ENCODE data around the gene DIPK1A.
"Not testable (repeated sequence)": the region's sequence is repeated elsewhere in the genome, so short reads cannot be mapped to it uniquely, and the experiment has no call there.

Gene DIPK1A

DNA sequence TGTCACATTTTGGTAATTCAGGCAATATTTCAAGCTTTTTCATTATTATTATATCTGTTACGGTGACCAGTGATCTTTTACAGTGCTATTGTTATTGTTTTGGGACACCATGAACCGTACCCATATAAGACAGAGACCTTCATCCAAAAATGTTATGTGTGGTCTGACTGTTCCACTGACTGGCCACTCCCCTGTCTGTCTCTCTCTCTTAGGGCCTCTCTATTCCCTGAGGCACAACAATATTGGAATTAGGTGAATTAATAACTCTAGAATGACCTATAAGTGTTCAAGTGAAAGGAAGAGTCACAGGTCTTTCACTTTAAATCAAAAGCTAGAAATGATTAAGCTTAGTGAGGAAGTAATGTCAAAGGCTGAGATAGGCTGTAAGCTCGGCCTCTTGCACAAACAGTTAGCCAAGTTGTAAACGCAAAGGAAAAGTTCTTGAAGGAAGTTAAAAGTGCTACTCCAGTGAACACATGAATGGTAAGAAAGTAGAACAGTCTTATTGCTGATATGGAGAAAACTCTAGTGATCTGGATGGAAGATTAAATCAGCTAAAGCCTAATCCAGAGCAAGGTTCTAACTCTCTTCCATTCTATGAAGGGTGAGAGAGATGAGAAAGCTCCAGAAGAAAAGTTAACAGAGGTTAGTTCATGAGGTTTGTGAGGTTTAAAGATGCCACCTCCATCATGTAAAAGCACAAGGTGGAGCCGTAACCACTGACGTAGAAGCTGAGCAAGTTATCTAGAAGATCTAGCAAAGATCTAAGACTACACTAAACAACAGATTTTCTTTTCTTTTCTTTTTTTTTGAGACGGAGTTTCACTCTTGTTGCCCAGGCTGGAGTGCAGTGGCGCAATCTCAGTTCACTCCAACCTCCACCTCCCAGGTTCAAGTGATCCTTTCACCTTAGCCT lies 19.7 kb upstream of the DIPK1A start:
- DNase-seq (ENCODE audit: low spot score), result no peak

DNA sequence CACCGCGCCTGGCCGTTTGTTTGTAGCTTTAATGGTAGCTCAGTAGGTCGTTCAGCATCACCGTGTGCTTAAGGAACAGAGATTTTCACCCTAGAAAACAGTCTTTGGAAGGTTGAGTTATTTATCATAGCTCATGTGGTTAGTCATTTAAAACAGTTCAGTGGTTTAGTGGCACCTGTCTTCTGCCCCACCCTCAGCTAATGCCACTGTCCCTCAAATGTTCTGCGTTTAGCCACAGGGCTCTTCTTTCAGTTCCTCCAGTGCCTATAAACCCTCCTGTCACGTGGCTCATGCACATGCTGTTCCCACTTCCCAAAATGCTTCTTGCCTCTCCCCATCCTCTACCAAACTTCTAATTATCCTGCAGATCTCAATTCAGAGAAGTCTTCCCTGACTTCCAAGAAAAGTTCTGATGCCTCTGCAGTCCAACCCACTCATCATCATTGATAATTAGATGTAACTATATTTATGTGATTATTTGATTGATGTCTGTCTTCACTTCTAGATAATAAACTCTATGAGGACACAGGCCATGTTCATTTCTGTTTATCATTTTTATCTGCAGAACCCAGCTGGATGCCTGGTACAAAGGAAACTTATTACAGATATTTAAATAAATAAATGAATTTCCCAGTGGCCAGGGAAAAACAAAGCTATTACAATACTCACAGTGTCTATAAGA lies 14.4 kb upstream of the DIPK1A start:
- DNase-seq (ENCODE audit: low spot score), result no peak

DNA sequence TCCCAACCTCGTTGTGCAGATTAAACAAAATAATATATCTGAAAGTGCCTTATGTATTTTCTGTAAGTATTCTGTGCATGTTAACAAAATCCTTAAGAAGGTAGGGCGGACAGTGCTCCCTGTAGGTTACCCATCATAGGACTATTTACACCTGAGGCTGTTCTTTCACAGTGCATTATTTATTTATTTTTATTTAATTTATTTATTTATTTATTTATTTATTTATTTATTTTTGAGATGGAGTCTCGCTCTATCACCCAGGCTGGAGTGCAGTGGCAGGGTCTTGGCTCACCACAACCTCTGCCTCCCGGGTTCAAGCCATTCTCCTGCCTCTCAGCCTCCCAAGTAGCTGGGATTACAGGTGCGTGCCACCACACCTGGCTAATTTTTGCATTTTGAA lies 12.8 kb upstream of the DIPK1A start:
- not testable (repeated sequence) for DNase-seq (ENCODE audit: low spot score)

DNA sequence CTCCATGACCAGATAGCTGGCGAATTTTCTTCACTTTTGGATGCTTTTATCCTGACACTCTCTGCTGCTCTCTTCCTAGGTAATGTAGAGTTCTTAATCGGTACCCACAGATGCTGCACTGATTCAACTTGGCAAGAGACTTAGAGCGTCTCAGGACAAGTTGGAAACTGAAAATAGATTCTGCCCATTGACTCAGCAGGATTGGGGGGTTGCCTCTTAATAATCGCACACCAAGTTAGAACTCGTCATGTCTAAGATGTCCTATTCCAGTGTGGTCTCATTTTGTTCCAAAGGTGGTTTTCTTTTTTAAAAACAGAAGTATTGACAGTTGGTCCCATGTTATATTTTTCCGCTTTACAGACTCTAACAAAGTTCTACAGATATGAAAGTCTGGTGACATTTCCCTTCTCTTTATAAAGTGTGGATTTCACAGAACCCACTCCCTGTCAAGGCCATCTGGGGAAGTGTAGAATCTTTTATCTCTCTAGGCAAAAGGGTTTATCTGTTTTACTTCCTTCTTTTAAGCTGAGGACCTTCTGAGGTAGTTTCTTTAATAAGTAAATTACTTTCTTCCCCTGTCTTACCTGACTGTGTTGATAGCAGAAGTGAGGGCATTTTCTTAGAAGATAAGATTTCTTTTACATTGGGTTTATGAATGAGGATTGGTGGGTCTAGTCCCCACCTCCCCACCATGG lies 12.1 kb upstream of the DIPK1A start:
- no peak for DNase-seq (ENCODE audit: low spot score)

DNA sequence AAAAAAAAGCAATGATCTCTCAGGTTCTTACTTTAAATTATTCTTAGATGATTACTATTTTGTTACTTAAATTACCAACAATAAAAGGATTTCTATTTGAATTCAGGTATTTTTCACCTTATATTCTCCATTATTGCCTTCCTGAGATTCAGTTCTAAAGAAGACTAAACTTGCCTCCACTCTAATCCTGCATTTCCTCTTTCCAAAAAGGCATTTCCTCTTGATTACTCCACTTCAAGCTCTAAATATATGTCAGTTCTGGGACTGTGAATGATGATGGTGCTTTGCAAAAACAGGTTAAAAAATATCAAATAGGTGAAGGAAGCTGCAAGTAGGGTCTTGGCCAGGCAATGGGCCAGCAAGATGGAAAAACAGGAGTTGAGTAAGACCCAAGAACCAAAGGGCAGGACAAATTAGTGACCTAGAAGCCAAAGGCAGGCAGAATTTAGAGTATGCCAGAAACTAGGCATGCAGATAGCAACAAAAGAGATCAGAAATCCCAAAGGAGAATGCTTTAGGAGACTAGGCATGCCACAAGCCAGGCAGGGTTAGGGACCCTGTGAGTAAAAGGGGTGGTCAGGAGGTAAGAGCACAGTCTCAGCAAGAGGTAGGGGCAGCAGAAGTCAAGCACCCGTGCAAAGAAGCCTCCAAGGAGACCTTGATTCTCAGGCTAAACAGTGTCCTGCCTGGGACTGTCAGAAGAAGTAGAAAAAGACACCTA lies 11.3 kb upstream of the DIPK1A start:
- DNase-seq (ENCODE audit: low spot score), result no peak

DNA sequence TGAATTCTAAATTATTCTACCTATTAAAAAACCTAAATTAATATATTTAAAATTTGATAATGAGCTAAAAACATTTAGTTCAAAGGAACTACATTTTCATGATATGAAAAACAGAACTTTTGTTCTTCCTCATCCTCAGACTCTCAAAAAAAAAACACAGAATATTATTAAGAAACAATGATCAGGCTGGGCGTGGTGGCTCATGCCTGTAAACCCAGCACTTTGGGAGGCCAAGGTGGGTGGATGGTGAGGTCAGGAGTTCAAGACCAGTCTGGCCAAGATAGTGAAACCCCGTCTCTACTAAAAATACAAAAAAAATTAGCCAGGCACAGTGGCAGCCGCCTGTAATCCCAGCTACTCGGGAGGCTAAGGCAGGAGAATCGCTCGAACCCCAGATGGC lies 10.7 kb upstream of the DIPK1A start:
- DNase-seq (ENCODE audit: low spot score), result not testable (repeated sequence)

DNA sequence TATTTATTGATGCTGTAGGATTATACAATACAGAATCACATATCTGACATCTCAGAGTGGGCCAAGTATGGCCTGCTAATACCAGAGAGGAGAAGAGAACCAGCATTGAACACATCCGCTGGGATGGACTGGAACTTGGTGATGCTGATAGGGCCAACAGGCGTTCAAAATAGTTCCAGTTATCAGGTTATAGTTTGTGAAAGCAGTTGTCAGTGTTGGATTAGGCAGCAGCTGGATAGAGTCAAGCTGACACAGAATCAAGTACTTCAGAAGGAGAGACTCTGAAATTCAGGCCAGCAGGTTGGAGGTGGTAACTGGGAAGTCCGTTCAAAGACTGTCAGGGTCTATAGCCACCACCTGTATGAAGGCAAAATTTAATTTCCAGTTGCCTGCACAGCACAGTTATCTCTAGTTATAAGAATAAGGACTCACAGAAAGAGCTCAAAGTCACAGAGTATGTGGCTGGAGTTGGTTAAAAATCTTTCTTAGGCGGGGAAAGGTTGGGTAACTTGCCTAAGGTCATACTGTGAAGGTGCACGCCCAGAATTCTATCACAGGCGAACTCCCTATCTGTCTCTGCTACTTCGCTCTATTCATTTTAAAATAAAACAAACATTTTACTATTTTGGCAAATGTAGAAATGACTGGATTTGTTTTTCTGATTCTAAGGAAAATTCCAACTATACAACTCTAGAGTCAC lies 9.9 kb upstream of the DIPK1A start:
- no peak for DNase-seq (ENCODE audit: low spot score)

DNA sequence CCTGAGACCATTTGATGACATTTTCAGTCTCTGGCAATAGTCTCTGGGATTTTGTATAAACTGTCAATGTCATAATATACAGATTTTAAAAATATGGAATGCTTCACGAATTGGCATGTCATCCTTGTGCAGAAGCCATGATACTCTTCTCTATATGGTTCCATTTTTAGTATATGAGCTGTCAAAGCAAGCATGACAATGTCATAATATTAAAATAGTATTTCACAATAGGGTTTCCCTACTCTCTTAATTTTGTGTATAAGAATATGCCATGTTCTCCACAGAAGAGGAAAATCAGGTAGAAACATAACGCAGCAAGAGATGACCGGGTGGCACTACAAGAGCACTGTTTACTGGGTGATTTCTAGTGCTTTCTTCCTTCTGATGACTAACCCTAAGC lies 8.3 kb upstream of the DIPK1A start:
- DNase-seq (ENCODE audit: low spot score), result no peak

DNA sequence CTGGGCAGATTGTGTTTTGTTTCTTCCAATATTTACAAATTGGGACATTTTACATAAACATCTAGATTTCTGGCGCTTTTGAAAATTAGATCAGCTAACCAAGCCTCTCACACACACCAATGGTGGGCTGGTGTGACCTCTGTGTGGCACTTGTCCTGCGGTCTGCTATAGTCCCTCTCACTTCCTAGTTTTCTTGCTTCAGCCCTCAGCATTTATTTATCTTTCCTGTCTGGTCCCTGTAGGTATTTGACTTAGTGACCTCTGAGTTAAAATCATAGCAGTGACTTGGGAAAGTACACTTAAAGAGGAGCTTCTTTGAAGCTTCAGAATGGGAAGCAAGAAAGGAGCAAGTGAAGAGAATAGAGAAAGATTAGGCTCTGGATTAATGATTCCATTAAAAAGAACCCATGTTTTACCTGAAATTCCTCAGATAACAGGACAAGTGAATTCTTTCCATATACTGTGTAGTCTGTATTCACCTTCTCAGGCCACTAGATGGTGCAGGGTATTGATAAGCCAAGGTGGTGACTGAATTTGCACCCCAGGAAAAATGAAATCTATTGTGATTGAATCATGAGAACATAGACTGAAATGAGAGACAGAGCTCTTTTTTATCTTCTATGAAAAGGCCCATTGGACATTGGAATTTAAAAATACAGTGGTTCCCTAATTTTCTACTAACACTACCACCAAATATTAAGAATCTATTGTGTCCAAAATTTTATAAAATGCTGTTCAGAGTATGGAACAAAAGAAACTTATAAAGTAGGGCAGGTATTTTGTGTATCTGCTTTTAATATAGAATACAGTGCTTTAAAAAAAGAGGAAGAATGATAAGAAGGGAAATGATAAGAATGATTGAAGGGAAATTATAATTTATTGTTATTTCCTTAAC lies 7.1 kb upstream of the DIPK1A start:
- peak; percentile 28 for DNase-seq (ENCODE audit: low spot score)

DNA sequence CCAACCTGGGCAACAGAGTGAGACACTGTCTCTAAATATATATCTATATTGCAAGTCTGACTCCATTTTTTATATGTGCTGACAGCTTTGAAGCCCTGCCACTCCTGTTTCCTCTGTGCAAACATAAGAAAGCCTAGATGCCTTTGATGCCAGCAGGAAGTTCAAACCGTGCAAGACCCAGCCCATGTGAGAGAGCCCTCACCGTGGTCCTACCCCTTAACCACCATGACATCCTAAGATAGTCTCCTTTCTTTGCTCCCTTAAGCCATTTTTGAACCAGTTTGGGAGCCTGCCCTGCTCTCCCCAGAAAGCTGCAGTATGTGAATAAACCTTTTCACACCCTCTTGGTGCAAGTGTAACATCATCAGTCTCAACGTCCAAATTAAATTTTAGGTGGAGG lies 3.7 kb upstream of the DIPK1A start:
- DNase-seq (ENCODE audit: low spot score), result no peak

DNA sequence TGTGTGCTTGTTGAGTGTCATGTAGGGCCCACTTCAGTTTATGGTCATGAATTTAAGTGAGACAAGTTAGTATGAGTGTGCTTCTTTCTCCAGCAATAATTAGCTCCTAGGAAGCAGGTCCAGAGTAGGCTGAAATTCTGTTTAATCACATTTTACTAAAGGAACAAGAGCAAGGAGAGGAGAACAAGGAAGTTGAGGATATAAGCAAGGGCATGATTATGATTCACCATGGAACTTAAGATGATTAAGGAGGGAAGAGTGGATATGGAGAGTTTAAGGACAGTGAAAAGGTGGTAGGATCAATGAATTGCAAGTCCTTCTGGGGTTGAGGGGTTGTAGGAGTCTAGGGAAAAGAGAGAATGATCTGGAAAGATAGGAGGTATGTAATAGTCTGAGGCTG lies 3.1 kb upstream of the DIPK1A start:
- no peak for DNase-seq (ENCODE audit: low spot score)

DNA sequence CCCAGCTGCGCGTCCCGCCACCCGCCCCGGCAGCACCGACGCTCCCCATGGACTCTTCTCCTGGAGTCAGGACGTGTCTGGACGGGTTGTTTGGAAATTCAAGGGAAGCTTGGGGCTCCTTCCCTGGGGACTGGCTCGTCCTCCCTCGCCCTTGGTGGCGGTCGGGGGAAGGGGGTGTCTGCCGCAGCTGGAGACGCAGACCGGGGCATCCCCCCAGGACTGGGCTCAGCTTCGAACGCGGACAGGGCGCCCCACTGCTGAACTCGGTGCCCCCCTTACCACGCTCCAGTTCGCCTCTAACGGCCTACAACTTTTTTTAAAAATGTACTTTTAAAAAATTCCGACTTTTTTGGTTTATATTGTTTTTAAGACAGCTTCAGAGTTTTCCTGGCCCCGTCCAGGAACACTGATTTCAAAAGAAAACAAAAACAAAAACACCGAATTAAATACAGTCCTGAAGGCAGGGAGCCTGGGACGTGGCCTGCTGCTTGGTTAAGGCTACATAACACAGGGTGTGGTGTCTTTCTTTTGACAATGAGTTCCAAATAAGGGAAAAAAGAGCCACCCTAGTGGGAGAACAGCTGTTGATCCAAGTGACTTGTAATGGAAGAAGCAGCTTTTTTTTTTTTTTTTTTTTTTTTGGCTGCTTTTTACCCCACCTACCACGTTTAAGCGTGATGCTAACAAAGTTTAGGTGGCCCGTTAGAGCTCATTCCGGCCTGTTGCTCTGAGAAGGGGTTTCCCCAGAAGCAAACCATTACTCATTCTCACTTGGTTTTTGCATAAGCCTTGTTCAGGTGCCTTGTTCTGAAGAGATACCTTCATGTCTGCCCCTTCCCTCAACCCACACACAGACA lies 862 bp upstream of the DIPK1A start:
- DNase-seq (ENCODE audit: low spot score), result peak; percentile 73

DNA sequence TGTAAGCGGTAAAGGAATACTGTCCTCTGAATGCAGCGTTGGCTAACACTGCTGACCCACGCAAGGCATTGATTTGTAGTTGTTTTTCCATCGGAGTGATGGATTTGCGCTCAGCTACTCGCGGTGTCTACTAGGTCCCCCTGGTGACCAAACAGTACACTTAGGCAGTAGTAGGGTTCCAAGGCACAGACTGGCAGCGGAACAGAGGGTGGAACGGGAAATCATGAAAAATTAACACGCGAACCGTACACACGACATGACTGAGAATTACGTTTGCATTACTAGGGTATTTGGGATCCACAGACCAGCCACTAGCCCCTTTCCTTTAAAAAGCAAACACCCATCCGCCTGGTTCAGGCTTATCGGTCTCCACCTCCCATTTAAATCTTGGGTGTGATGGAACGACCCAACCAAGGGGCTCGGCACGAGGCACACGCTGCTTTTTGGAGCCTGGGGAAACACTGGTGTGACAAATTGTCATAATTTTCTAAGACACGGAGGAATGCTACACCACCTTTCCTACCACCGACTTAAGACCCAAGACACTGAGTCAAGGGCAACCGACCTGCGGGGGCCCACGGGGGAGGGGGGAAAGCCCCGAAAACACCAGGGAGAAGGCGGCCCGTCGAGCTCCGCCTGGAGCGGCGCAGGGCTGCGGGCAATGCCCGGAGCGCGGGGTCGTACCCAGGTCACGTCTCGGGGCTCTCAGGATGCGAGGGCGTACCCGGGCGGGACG lies 699 bp downstream of the DIPK1A start:
- peak; percentile 86 for DNase-seq (ENCODE audit: low spot score)

DNA sequence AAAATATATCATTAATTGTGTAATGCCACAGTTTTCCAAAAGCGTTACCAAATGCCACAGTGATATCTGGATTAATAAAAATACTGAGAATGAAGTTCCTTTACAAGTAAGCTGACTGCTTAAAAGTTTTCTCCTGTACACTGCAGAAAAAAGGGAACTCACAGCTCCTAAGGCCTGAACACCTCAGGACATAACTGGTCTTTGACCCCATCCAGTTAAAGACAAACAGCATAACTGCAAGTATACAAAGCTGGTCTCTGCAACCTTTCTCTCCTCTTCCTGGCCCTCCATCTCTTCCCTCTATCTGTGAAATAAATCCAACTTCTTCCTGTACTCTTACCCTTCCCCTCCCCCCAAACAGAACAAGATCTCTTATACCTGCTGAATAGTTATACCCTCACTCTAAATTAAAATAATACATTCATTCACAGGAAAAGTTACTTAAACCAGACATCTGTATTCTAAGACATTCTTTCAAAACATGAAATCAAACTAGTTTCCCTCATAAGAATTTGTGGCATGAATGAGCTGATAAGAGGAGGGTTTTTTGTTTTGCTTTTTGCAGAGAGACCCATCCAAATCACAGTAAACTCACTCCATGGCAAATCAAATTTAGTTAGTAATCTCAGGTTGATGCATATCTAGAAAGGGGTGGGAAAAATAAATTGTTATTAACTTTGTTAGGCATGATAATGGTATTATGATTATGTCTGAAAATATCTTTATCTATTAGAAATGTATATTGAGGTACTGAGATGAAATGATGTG lies 2.9 kb downstream of the DIPK1A start:
- DNase-seq (ENCODE audit: low spot score), result no peak

DNA sequence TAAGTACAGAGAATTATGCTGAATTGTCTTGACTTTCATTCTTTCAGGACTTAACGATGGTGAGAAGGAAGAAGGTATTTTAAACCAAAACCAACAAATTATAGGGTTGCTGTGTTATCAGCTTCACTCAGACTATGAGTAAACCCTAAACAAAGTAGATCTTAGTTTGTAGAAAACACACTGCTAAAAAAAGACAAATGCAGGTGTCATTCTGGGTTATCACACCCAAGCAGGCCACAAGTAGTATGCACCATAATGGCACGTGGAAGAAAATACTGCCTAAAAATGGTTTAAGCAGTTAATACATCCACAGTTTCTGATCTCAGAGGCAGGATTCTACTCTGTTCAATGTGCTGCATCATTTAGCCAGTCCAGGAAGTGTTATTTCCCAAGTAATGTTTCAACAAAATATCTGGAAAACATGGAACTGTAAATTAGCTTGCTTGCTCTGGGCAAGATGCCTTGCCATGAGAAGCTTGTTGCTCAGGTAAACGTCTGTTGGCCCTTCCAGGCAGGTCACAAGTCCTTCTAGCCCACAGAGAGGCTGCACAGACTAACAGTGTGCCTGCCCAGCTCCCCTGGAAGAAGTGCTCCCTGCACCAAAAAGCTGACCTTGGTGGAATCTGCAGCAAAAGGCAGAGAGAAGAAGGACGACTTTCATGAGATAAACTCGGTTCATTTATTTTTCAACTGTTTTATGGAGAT lies 4.1 kb downstream of the DIPK1A start:
- no peak for DNase-seq (ENCODE audit: low spot score)

DNA sequence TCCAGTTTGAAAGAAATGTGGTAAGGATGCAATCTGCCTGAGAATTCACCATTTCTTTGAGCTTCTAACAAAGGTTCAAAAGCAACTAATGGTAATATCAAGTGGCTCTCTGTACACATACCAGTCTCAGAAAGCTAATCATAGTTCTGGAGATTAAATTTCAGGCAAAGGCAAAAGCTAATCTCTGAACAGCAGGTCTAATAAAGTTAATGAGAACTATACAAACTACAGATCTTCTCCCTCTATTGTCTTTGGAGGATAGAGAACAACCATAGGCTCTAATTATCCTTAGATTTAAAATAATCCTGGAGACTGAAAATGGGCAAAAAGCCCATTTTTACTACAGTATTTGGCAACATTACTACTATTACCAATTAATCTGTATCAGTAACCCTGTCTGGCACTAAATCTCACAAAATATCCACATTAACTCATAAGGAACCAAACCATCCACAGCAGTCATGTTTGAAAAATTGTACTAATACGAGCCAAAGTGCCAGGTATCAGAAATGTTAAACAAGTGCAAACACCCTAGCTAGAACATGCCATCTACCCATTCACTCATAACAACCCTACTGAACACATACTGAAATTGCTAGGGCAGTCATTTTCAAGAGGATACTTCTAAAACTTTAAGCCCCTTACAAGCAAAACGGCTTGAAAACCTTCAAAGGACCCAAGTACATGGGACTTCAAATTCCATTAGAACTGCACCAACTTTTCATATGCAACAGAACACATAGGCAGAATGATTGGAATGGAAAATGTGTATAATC lies 4.8 kb downstream of the DIPK1A start:
- no peak for DNase-seq (ENCODE audit: low spot score)

DNA sequence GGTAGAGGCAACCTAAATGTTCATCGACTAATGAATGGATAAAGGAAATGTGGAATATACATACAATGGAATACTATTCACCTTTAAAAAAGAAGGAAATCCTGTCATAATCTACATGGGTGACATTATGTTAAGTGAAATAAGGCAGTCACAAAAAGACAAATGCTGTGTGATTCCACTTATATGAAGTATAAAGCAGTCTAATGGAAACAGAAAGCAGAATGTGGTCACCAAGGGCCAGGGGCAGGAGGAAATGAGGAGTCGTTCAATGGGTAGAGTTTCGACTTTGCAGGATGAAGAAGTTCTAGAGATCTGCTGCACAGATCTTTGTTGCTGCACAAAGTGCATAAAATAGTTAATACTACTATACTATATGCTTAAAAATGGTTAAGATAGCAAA lies 7.8 kb downstream of the DIPK1A start:
- no peak for DNase-seq (ENCODE audit: low spot score)
